BLaER1 treated with 17β-estradiol and CSF1 and Interleukin-3, amounts not matched to agents 10 nM and 100 nM (cell line): ENCODE results near the gene CWC22.

Source experiments
- H3K27ac ChIP-seq, 11 experiments: shearing (Covaris generic); formaldehyde crosslinking; 2 replicates each; pipeline ENCODE4 v1.8.1; 2022
- H3K27me3 ChIP-seq, 11 experiments: shearing (Covaris generic); formaldehyde crosslinking; 2 replicates each; pipeline ENCODE4 v1.8.1; 2022
- H3K36me3 ChIP-seq, 11 experiments: shearing (Covaris generic); formaldehyde crosslinking; 2 replicates each; pipeline ENCODE4 v1.8.1; 2022
- H3K4me1 ChIP-seq, 10 experiments: shearing (Covaris generic); formaldehyde crosslinking; 2 replicates each; pipeline ENCODE4 v1.8.1; 2022
- H3K4me2 ChIP-seq, 11 experiments: shearing (Covaris generic); formaldehyde crosslinking; 2 replicates each; pipeline ENCODE4 v1.8.1; 2022
- H3K4me3 ChIP-seq, 10 experiments: shearing (Covaris generic); formaldehyde crosslinking; 2 replicates each; pipeline ENCODE4 v1.8.1; 2022
- H3K9ac ChIP-seq, 11 experiments: shearing (Covaris generic); formaldehyde crosslinking; 2 replicates each; pipeline ENCODE4 v1.8.1; 2022
- H3K9me3 ChIP-seq, 11 experiments: shearing (Covaris generic); formaldehyde crosslinking; replicated peaks in 1 of 11; 2 replicates each; pipeline ENCODE4 v1.8.1; 2022
- H4K20me1 ChIP-seq, 11 experiments: shearing (Covaris generic); formaldehyde crosslinking; 2 replicates each; pipeline ENCODE4 v1.8.1; 2022
- Cebpa-rat ChIP-seq, 11 experiments: shearing (Covaris generic); IDR thresholded peaks; 2 replicates each; pipeline ENCODE4 v1.8.1; 2022

Gene CWC22

GRCh38 chr2:179991344-179991743, 15.8 kb downstream of the CWC22 start:
- Histone ChIP-seq H3K9ac (no peak overlapping the region), H3K4me3 (no peak overlapping the region), H3K4me2 (no peak overlapping the region), H4K20me1 (peaks cover 12 to 66% (median 48%) of the 10 kb centered on the region in 11 experiments; a peak in 19 of 22 replicates), H3K36me3 (peaks cover 45 to 72% (median 64%) of the 10 kb centered on the region in 11 experiments), H3K9me3 (no peaks in the 10 kb centered on the region), H3K4me1 (peaks cover 0 to 14% (median 0%) of the 10 kb centered on the region in 10 experiments; a peak in 4 of 20 replicates), H3K27ac (no peak overlapping the region), H3K27me3 (no peaks in the 10 kb centered on the region)
- no peak for TF ChIP-seq Cebpa-rat (IDR thresholded peaks at IDR 0.05)

- Histone ChIP-seq H3K9me3 (no peaks in the 10 kb centered on the region), H3K27me3 (no peaks in the 10 kb centered on the region), H3K4me1 (peaks cover 0 to 14% (median 4%) of the 10 kb centered on the region in 10 experiments; a peak in 8 of 20 replicates), H4K20me1 (peaks cover 12 to 60% (median 43%) of the 10 kb centered on the region in 11 experiments; a peak in 19 of 22 replicates), H3K9ac (no peak overlapping the region), H3K27ac (no peak overlapping the region), H3K36me3 (peaks cover 51 to 77% (median 70%) of the 10 kb centered on the region in 11 experiments), H3K4me2 (no peak overlapping the region), H3K4me3 (no peak overlapping the region)
- no peak for TF ChIP-seq Cebpa-rat (IDR thresholded peaks at IDR 0.05)
Observed at GRCh38 chr2:179990676-179991317, 16.3 kb downstream of the CWC22 start.

DNA sequence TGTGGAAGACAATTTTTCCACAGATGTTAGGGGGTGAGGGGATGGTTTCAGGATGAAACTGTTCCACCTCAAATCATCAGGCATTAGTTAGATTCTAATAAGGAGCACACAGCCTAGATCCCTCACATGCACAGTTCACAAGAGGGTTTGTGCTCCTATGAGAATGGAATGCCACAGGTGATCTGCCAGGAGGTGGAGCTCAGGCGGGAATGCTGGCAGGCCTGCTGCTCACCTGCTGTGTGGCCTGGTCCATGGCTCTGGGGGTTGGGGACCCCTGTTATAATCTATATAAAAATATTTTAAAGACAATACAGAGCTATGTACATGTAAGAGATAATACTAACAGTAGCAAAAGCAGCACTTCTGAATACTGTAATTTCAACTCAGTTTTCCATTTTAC, 19.2 kb downstream of the CWC22 start:
- no peak for TF ChIP-seq Cebpa-rat (IDR thresholded peaks at IDR 0.05)
- H4K20me1 ChIP-seq, result peaks cover 12 to 32% (median 23%) of the 10 kb centered on the region in 11 experiments; a peak in 16 of 22 replicates
- no peak overlapping the region for H3K4me3 ChIP-seq
- peaks cover 0 to 14% (median 10%) of the 10 kb centered on the region in 10 experiments; a peak in 9 of 20 replicates for H3K4me1 ChIP-seq
- H3K9me3 ChIP-seq, result peaks cover 0 to 7% (median 0%) of the 10 kb centered on the region in 11 experiments; a peak in 2 of 22 replicates
- H3K27ac ChIP-seq, result no peak overlapping the region
- H3K36me3 ChIP-seq, result peaks cover 74 to 96% (median 89%) of the 10 kb centered on the region in 11 experiments
- no peak overlapping the region for H3K4me2 ChIP-seq
- no peaks in the 10 kb centered on the region for H3K27me3 ChIP-seq
- H3K9ac ChIP-seq, result no peak overlapping the region

DNA sequence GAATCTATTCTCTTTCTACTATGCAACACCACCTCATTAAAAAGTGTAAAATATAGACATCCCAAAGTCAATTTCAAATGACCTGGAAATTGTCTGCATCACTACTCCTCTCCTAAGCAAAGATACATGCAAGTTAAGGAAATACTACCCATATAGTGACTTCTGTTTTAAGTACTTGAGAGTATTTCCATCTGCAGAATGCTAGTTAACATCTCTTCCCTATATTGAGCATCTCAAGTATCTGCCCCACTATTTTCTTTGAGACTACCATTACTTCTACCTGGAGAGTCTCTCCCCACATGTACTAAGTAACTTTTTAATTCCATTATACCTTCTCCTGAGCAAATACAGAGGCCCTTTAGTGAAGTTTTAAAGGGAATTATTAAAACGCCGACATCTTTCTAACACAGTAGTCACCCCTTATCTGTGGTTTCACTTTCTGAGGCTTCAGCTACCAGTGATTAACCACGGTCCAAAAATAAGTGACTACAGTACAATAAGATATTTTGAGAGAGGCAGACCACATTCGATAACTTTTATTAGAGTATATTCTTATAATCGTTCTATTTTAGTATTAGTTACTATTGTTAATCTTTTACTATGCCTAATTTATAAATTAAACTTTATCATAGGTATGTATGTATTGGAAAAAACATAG, 21.8 kb downstream of the CWC22 start:
- no peak for TF ChIP-seq Cebpa-rat (IDR thresholded peaks at IDR 0.05)
- H3K4me1 ChIP-seq, result peaks cover 0 to 13% (median 4%) of the 10 kb centered on the region in 10 experiments; a peak in 8 of 20 replicates
- peaks cover 0 to 6% (median 2%) of the 10 kb centered on the region in 11 experiments; a peak in 9 of 22 replicates for H4K20me1 ChIP-seq
- peak overlapping the region in 7 of 11 experiments; percentile 2 to 31 (median 19); a peak in 6 of 22 replicates for H3K4me2 ChIP-seq
- peaks cover 0 to 7% (median 0%) of the 10 kb centered on the region in 11 experiments; a peak in 2 of 22 replicates for H3K9me3 ChIP-seq
- H3K27ac ChIP-seq, result no peak overlapping the region
- H3K4me3 ChIP-seq, result no peak overlapping the region
- H3K9ac ChIP-seq, result no peak overlapping the region
- H3K36me3 ChIP-seq, result peaks cover 76 to 96% (median 93%) of the 10 kb centered on the region in 11 experiments
- no peaks in the 10 kb centered on the region for H3K27me3 ChIP-seq

DNA sequence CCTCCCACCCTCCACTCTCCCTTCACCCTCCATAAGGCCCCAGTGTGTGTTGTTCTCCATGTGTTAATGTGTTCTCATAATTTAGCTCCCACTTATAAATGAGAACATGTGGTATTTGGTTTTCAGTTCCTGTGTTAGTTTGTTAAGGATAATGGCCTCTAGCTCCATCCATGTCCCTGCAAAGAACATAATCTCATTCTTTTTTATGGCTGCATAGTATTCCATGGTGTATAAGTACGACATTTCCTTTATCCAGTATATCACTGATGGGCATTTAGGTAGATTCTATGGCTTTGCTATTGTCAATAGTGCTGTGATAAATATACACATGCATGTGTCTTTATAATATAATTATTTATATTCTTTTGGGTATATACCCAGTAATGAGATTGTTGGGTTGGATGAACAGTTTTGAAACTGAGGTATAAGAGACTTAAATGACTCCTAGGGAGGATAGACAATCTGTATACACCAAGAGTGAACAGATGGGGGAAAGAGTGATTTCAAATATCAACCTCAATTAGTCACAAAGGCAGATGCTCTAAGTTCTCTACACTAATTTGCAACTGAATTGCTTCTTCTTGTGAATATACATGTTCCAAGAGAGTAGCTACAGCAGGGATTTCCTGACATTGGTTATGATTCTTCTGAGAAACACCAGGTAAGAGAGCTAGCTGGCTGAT, 23.7 kb downstream of the CWC22 start:
- TF ChIP-seq Cebpa-rat (IDR thresholded peaks at IDR 0.05), result no peak
- peaks cover 0 to 7% (median 0%) of the 10 kb centered on the region in 11 experiments; a peak in 2 of 22 replicates for H3K9me3 ChIP-seq
- peaks cover 0 to 13% (median 4%) of the 10 kb centered on the region in 10 experiments; a peak in 8 of 20 replicates for H3K4me1 ChIP-seq
- peaks cover 0 to 4% (median 0%) of the 10 kb centered on the region in 11 experiments; a peak in 2 of 22 replicates for H4K20me1 ChIP-seq
- H3K4me3 ChIP-seq, result no peak overlapping the region
- H3K36me3 ChIP-seq, result peaks cover 93 to 100% (median 98%) of the 10 kb centered on the region in 11 experiments
- H3K4me2 ChIP-seq, result no peak overlapping the region
- no peak overlapping the region for H3K9ac ChIP-seq
- no peak overlapping the region for H3K27ac ChIP-seq
- no peaks in the 10 kb centered on the region for H3K27me3 ChIP-seq

DNA sequence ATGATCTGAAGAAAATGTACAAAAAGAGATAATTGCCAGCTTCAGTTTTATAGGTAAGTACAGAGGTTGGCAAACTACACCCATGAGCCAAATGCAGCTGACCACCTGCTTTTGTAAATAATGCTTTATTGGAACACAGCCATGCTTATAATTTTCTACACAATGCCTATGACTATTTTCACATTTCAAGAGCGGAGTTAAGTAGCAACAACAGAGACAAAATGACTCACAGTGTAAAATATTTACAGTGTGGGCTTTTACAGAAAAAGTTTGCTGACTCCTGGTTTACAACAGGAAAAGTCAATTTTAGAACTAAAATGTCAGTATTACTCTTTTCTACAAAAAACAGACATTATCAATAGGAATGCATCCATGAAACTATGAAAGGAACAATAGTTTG, 26.0 kb downstream of the CWC22 start:
- TF ChIP-seq Cebpa-rat (IDR thresholded peaks at IDR 0.05), result no peak
- Histone ChIP-seq H3K9me3 (peaks cover 0 to 7% (median 0%) of the 10 kb centered on the region in 11 experiments; a peak in 2 of 22 replicates), H3K9ac (no peak overlapping the region), H3K27ac (no peak overlapping the region), H3K4me3 (no peak overlapping the region), H3K27me3 (no peaks in the 10 kb centered on the region), H3K36me3 (peaks cover 87 to 99% (median 93%) of the 10 kb centered on the region in 11 experiments), H4K20me1 (peaks cover 0 to 5% (median 0%) of the 10 kb centered on the region in 11 experiments; a peak in 1 of 22 replicates), H3K4me1 (peaks cover 0 to 11% (median 3%) of the 10 kb centered on the region in 10 experiments; a peak in 8 of 20 replicates), H3K4me2 (no peak overlapping the region)

DNA sequence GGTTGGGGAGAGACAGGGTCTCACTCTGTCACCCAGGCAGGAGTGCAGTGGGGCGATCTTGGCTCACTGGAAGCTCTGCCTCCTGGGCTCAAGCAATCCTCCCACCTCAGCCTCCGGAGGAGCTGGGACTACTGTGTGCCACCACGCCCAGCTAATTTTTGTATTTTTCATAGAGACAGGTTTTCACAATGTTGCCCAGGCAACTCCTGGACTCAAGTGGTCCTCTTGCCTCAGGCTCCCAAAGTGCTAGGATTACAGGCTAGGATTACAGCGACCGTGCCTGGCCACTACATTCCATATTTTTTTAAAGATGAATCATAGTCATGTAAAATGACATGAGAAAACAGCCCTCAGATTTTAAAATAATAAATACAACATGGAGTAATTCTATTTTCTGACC, 32.3 kb downstream of the CWC22 start:
- Histone ChIP-seq H3K36me3 (peaks cover 61 to 95% (median 85%) of the 10 kb centered on the region in 11 experiments), H3K4me3 (no peak overlapping the region), H3K4me2 (no peak overlapping the region), H3K4me1 (no peaks in the 10 kb centered on the region), H3K27me3 (no peaks in the 10 kb centered on the region), H3K9me3 (no peaks in the 10 kb centered on the region), H3K27ac (no peak overlapping the region), H4K20me1 (peaks cover 0 to 17% (median 4%) of the 10 kb centered on the region in 11 experiments; a peak in 6 of 22 replicates), H3K9ac (no peak overlapping the region)
- TF ChIP-seq Cebpa-rat (IDR thresholded peaks at IDR 0.05), result no peak

DNA sequence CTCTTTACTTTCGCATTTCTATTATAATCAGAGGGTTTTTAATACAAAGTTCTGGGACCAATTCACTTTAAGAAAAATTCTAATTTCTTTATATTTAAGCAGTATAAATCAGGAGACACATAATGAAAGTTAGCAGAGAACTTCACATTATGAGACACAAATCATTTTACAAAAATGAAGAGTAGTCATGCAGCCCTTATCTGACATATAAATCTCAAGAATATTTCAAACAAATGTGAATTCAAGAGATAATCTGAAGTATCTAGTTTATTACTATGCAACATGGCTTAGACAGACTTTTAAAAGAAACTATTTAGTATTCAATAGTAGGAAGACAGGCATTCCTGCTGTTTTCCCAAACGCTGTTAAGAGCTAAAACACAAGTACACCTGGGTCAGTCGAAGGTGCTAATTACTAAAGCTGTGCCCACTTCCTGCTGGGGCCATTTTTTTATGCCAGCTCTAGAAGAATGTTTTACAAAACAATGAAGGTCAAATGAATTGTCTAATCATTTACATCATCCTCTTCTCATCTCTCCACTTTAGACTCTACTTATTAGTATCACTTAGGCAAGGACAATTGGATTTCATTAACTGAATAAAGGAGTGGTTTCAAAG, 40.2 kb downstream of the CWC22 start:
- no peak for TF ChIP-seq Cebpa-rat (IDR thresholded peaks at IDR 0.05)
- H3K36me3 ChIP-seq, result peaks cover 69 to 99% (median 93%) of the 10 kb centered on the region in 11 experiments
- no peak overlapping the region for H3K27ac ChIP-seq

More for the DNA sequence above, 40.2 kb downstream of the CWC22 start:
- no peaks in the 10 kb centered on the region for H3K4me1 ChIP-seq
- H3K4me2 ChIP-seq, result no peak overlapping the region
- H3K4me3 ChIP-seq, result no peak overlapping the region
- peaks cover 0 to 7% (median 0%) of the 10 kb centered on the region in 11 experiments; a peak in 1 of 22 replicates for H4K20me1 ChIP-seq
- H3K9me3 ChIP-seq, result no peaks in the 10 kb centered on the region
- no peaks in the 10 kb centered on the region for H3K27me3 ChIP-seq
- H3K9ac ChIP-seq, result no peak overlapping the region
